NOMO-1 (cell line): ENCODE data around the gene YBX2.

Experiments
- DNase-seq, 2 experiments: peaks; one replicate each; lab custom pipeline; 2025; ENCODE audit not compliant: unreplicated experiment in 2 of 2; lab: John Stamatoyannopoulos, UW

Gene YBX2

GRCh38 chr17:7323731-7324437 is 29.4 kb upstream of the YBX2 start:
- DNase-seq = no peak

- DNase-seq = no peak
Observed at GRCh38 chr17:7322520-7323194, 28.2 kb upstream of the YBX2 start.

DNA sequence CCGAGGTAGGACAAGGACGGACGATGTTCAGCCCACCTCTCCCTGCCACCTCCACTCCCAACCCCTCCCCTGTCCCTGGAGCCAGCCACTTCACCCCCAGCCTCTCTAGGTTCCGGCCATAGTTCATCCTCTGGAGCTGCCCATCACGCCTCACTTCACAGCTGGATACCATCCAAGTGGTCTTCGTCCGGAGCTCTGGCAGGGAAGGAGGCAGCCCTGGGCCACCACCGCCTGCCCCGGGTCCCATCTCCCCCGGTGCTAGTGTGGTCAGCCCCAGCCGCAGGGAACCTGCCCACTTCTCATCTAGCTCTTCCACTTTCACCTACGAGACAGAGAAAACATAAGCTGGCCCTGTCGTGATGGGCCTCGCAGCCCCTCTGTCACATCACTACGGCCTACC is 27.0 kb upstream of the YBX2 start:
- DNase-seq = no peak

- DNase-seq = no peak
Observed at GRCh38 chr17:7318121-7318860, 23.9 kb upstream of the YBX2 start.

DNA sequence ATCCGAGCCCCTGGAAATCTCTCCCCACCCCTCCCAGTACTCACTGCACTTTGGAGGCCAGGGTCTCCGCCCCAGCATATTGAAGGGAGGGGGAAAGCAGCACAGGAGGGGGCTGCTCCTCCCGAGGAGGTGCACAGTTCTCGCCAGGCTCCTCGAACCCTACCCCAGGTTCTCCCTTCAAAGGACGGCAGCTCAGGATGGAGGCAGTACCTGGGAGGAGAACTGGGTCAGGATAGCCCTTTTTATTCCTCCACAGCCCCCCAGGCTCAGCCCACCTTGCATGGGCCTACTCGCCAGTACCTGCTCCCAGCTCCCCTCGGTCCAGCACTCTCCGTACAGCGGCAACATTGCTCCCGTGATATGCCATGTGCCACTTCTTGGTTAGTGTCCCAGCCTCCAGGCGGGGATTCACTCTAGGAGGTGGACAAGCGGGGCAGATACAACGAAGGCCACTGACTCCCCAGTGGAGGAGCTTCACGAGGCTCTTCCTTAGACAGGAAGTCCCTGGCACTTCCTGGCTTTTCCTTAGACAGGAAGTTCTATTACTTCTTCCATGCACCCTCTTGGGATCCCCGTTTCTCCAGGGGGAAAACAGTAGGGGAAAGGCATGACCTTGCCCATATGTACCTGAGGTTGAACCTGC is 22.8 kb upstream of the YBX2 start:
- no peak for DNase-seq

DNA sequence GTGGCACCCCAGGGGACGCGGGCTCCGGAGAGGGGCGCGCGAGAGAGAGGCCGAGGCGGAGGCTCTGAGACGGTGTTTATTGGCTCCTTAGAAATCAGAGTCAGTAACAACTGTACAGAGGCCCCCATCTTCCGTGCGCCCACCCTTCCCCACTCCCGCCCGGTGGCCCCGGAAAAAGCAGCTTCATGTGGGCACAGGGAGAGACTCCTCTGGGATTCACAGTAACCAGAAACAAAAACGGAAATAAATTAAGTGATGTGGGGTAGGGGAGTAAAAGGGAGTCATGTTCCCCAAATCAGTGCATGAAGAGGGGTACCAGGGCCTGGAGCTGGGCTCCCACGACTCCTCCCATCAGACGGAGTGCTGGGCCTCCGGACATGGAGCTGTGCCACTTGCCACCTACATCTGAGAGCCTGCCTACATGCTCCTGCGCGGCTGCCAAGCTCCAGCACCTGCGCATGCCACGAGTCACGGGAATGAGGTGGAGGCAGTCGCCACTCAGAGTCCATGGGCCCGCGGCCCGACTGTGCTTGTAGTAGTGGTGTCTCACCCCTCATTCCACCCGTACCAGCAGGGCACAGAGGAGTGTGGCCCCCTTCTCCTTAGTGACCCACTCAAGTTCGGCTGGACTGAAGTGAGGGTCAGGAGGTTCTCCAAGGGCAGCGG is 21.3 kb upstream of the YBX2 start:
- DNase-seq = no peak

GRCh38 chr17:7314719-7315569 is 20.5 kb upstream of the YBX2 start, which contains the start of gene GPS2:
Gene GPS2 (minus strand): TSS chr17:7315360. CDS start chr17:7315052, 308 bp downstream.
- DNase-seq = peak; percentile 82

- DNase-seq = no peak
Observed at GRCh38 chr17:7313890-7314718, 19.7 kb upstream of the YBX2 start.

- DNase-seq = no peak
Observed at GRCh38 chr17:7313088-7313889, 18.9 kb upstream of the YBX2 start.

- DNase-seq = no peak
Observed at GRCh38 chr17:7312432-7313087, 18.1 kb upstream of the YBX2 start.

DNA sequence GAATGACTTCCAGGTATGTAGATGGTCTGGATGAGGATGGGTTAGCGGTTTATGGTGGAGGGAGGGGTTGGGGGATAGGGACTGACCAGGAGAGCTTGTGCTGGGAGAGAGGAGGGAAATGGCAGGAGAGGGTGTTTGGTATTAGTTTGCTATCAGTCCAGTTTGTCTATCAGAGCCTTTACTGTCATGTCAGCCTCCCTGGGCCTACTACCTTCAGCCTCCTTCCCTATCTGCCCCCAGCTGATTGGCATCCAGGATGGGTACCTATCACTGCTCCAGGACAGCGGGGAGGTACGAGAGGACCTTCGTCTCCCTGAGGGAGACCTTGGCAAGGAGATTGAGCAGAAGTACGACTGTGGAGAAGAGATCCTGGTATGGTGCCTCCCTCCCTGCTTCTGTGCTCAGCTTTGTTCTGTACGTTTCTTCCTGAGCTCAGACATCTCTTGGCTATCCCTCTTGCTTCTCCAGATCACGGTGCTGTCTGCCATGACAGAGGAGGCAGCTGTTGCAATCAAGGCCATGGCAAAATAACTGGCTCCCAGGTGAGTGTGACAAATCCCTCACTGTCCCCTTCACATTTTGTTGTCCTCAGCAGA is 16.8 kb upstream of the YBX2 start:
- no peak for DNase-seq

GRCh38 chr17:7309628-7310027 is 15.2 kb upstream of the YBX2 start:
- DNase-seq = no peak

DNA sequence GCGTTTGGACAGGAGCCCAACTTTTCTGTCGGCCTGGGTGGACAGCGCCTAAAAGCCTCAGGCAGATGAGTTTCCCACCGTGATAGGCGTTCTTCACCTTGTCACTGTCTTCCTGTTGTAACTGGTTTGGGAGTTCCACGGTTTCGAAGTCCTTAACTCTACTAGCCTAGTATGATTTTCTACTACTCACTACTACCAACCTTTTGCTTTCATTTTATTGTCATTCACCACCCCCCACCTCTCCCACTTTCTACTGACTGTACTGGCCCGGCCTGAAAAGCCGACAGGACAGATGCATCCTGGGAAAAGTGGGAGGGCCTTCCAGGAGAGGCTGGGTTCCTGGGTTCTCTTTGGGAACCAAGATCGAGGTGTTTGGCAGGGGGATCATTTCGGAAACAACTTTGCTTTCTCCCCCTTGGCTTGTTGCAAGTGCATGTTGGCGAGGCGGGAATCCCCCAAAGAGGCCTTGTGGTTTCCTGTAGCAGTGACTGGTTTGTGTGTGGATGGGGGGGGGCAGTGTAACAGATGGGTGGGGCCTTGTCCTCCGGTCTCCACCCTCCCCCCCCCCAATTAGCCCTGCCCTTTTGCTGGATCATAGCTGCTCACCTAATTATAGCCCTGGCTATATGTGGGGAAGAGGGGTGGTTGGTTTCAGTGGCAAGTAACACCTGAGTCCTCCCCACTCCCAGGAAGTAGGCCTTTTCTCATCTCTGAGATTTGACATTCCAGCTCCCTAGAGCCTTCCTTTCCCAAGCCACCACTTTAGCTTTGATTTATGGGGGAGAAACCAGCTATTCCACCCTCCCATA is 14.4 kb upstream of the YBX2 start:
- DNase-seq = peak; percentile 67 to 91

DNA sequence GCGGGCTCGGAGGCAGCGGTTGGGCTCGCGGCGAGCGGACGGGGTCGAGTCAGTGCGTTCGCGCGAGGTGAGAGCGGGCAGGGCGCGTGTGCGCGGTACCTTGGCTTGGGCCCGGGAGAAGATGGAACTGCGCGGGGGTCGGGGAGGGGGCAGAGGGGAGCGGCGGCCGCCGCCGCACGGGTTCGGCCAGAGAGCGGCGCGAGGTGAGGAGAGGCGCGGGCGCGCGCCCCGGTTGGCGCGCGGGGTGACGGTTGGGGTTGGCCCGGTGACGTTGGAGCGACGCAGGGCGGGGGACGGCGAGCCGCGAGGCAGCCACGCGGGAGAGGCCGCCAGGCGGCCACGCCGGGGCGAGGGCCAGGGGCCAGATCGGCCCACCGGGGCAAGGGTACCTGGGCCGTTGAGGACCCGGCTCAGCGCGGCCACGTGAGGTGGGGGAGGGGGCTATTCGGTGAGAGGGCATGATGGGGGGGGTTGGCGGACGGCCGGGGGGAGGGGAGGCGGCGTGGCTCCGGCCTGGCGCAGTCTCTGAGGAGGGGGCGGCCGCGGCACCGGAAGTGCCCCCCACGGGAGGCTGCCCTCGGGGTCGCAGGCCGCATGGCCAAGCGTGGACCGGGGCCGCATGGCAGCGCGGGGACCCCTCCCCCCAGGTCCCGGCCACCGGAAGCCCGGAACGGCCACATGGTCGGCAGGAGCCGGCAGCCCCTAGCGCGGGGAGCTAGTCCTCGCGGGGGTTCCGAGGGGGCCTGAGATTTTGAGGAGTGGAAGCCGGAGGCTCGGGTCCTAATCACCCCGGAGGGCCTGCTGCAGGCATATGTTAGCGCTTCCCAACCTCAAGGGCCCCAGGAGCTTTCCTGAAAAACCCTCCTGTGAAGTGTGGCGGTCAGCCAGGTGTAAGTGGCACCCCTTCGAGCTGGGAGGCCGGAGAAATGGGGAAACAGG is 13.5 kb upstream of the YBX2 start:
- peak; percentile 18 to 57 for DNase-seq
